HG02642 (cell line): ENCODE measurements around the gene ADGRF1.
"Not testable (repeated sequence)": the region's sequence is repeated elsewhere in the genome, so short reads cannot be mapped to it uniquely, and the experiment has no call there.

Experiments
- ATAC-seq: cut with Tn5 transposase; IDR thresholded peaks from one replicate; pipeline ENCODE4 v1.9.1; 2021; ENCODE audit warnings: mild to moderate bottlenecking; ENCODE audit not compliant: unreplicated experiment, poor library complexity

The ADGRF1 gene

DNA sequence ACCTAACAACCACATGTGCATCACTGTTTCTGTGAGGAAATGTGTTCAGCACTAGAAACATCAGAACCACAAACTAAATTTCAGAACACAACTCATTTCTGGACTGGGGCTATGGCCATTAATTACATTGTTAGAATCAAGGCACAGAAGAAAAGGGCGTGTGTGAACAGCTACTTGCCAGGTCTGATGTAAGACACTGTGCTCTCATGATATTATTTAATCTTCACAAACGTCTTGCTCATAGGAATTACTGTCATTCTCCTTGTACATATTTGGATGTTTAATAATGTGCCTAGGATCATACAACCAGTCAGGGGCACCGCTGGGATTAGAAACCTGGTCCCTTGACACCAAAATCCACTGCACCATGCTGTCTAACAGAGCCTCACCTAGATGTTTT is 14.8 kb downstream of the ADGRF1 start:
- no peak for ATAC-seq

- ATAC-seq, result no peak
These were observed 15.5 kb downstream of the ADGRF1 start for GRCh38 chr6:47026679-47027078.

- no peak for ATAC-seq
These were observed 18.6 kb downstream of the ADGRF1 start for GRCh38 chr6:47023573-47023972.

- ATAC-seq, result no peak
These were observed 19.9 kb downstream of the ADGRF1 start for GRCh38 chr6:47022191-47022590.

DNA sequence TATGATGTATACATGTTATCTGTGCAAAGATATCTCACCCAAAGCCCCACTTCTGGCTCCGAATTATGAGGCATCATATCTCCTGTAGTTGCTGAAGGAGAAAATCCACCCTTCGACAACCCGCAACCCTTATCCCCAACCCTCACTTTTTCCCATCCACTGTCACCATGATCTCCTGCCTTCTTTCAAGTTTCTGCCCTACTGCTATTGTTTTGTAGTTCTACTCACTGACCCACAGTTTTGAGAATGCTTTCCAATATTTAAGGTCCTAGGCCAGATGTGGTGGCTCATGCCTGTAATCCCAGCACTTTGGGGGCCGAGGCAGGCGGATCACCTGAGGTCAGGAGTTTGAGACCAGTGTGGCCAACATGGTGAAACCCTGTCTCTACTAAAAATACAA is 22.2 kb downstream of the ADGRF1 start:
- ATAC-seq, result no peak

DNA sequence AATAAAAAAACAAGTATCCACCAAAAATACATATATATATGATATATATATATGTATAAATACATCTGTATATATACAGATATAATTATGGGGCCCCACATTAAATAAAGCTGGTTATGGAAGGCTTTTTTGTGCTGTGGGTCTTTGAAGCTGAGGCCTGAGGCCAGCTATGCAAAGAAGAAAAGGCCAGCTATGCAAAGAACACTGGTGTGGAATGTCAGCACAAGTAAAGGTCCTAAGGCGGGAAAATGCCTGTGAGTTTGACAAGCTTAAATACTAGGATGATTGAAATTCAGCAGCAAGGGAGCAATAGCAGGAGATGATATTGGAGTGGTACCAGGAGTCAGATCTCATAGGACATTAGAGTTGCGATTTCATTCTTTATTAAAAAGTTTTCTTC is 25.2 kb downstream of the ADGRF1 start:
- ATAC-seq, result no peak

GRCh38 chr6:47016261-47016660 is 25.9 kb downstream of the ADGRF1 start:
- no peak for ATAC-seq

GRCh38 chr6:47014401-47014800 is 27.7 kb downstream of the ADGRF1 start:
- ATAC-seq, result no peak

DNA sequence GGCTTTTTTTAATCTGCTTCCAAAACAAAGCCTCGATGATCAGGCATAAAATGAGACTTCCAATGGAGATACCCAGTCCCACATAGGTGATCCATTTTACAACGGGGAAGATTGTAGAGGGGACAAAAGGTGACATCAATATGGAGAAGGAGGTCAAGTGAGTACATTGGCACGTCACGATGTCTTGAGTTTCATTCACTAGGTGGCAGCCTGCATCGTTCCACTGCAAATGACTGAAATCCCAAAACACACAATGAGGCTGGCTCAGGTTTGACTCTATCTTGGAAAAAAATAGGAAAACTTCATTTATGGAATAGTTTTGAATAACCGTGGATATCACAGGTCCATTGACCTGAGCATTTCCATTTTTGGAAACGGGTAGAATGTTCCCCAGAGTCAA is 32.5 kb downstream of the ADGRF1 start:
- no peak for ATAC-seq

DNA sequence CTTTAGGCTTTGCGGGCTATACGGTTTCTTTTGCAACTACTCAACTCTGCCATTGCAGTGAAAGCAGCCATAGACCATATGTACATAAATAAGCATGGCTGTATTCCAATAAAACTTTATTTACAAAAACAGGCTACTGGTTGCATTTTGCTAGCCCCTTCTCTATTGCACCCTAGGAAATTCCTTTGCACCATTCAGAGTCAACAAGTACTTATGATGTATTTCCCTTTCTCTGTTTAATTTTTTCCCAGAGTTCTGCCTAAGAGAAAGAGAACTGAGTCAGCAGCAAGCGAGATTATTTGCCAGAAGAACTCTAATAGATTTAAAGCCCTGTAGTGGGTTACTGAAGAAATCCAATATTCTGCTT is 33.8 kb downstream of the ADGRF1 start:
- no peak for ATAC-seq

DNA sequence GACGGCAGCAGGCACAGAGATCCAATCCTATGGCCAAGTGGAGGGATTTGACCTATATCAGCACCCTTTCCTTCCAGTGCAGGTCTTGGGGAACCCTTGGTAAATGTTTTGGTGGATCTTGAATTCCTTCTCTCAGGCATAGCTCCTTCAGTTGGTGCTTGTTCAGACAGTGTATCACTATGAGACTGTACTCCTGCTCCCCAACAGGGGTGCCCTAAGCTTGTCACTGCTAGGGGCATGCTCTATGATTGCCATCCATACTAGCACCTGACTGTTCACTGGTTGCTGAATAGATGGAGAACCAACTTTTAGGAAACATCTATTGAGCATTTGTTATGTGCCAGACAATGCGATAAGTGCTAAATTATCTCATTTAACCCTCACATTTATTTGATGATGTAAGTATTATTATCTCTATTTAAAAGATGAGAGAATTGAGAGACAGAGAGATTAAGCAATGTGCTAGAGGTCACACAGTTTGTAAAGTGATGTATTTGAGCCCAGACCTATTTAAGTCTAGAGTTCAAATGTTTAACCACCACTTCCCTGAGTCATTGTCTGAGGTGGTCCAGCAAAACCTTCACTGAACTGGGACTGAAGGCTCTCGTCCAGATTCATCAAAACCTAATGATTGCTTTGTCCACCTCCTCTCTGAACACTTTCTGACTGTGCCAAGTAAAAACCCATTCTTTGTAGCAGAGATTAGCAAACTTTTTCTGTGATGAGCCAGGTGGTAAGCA is 34.3 kb downstream of the ADGRF1 start:
- ATAC-seq, result no peak

GRCh38 chr6:47005486-47005885 is 36.6 kb downstream of the ADGRF1 start:
- no peak for ATAC-seq

GRCh38 chr6:47004463-47004862 is 37.7 kb downstream of the ADGRF1 start:
- ATAC-seq, result no peak

DNA sequence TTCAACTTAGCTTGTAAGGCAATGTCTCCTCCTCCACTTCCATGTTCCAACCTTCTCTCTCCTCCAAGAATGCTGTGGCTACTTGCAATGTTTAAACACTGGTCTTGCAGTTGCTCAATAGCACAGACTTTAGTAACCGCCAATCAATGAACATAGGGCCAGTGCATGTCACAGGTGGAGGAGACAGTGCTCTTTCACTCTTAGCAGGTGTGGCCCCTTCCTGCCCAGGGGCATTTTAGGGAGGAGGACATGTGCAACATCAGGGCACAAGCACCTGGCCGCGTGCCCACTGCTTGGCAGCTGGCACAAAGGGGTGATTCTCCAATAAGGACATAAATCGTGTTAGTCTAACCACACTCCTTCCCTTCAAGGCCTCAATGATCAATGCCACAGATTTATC is 41.3 kb downstream of the ADGRF1 start:
- no peak for ATAC-seq

DNA sequence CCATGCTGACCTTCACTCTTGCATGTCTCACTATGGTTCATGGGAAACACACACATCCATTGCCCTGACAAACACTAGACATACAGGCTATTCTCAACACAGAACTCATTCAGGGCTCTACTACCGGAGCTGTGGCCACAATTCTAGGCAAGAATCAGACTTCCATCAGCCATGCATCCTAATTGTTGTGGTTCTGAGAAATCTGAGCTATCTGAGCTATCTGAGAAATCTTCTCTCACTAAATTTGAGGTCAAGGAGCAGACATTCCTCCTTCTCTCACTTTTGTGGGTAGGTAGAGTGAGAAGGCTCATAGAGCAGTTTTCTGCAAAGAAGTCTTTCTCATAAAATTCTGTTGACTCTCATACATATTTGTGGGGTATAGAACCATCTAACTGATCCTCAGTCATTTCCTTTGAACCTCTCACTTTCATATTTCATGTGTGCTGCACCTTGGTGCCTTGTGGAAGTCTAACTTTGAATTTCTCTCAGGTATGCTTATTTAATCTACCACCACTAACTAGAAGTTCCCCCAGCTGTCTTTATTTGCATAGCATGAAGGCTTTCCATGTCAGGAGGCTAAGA is 43.6 kb downstream of the ADGRF1 start:
- ATAC-seq, result no peak

DNA sequence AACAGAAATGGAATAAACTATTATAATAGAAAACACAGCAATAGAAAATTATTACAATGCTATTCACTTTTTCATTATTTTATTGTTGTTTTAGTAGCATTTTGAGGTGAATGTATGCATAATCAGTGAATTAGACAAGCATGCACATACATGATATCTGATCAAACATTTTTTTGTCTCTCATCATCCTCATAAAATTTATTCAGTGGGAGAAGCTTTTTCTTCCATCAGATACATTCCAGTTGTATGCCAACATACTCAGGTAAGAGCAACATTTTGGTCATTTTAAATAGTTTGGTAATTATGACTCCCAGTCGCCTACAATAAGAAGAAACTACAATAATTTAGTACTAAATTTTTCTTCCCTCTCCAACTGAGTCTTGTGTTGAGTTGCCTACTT is 44.5 kb downstream of the ADGRF1 start:
- ATAC-seq, result no peak

DNA sequence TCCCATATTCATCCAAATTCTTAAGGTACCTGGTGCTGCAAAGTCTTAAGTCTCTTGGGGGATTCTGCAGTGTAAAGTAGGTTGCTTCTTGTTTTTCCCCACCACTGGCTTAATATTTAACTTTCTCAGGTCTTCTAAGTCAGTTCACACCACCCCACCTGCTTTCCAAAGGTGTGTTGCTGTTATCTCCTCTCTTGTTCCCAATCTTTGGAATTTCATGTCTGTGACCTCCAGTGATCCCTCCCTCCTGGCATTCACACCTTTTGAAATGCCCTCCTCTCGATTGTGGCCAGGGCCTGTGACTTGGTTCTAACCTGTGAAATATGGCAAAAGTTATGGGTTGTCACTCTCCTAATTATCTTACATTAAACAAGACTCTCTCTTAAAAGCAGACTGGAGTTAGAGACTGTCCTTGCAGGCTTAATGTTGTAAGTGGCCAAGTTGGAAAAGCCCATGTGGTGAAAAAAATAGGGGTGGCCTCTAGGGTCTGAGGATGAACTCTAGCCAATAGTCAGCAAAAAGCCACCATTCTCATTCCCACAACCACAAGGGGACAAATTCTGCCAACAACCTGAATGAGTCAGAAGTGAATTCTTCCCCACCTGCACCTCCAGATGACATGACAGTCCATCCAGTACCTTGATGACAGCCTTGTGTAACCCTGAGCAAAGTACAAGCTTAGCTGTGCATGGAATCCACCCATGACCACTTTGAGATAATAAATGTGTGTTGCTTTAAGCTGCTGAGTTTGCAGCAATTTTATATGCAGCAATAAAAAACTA is 45.1 kb downstream of the ADGRF1 start:
- no peak for ATAC-seq

- no peak for ATAC-seq
These were observed 47.2 kb downstream of the ADGRF1 start for GRCh38 chr6:46994933-46995332.

GRCh38 chr6:46993846-46994245 is 48.3 kb downstream of the ADGRF1 start:
- ATAC-seq, result no peak

GRCh38 chr6:46992391-46992790 is 49.7 kb downstream of the ADGRF1 start:
- not testable (repeated sequence) for ATAC-seq

- ATAC-seq, result not testable (repeated sequence)
These were observed 51.2 kb downstream of the ADGRF1 start for GRCh38 chr6:46990818-46991510.
